Natural killer cell (primary cell): ENCODE data around the gene KIAA1958. TPM values are rescaled to one million over a fixed set of nuclear protein-coding genes. Genes with fewer than 3 reads are reported as not detected.

Experiments used
- ATAC-seq, 3 donors: fragments of 150-1000 bp in 2 of 3; fragments of 200-7000 bp in 1 of 3; cut with Tn5 transposase; 1 replicate in 1 of 3; 2 replicates in 2 of 3; pipeline ENCODE4 v1.10.0; 2021; ENCODE audit warnings: mild to moderate bottlenecking in 2 of 3, moderate library complexity in 2 of 3
- DNase-seq, 2 donors: peaks; one replicate each; pipeline versions ENCODE4 v3.0.0 to v3.0.0-alpha.2; 2013 to 2021; ENCODE audit warnings: mixed read lengths in 1 of 2
- H3K27ac ChIP-seq: one replicate; pipeline ENCODE4 v1.5.1; 2013; ENCODE audit warnings: mild to moderate bottlenecking, low read length
- H3K27me3 ChIP-seq: one replicate; pipeline ENCODE4 v1.6.1; 2013; ENCODE audit warnings: low read length; ENCODE audit not compliant: control insufficient read depth, insufficient read depth
- H3K36me3 ChIP-seq: one replicate; pipeline ENCODE4 v1.6.1; 2013; ENCODE audit warnings: low read length; ENCODE audit not compliant: control insufficient read depth, insufficient read depth
- H3K4me1 ChIP-seq: one replicate; pipeline ENCODE4 v1.6.1; 2013; ENCODE audit warnings: low read length; ENCODE audit not compliant: control insufficient read depth, insufficient read depth
- H3K4me3 ChIP-seq: one replicate; pipeline ENCODE4 v1.5.1; 2013; ENCODE audit warnings: low read length
- H3K9me3 ChIP-seq: one replicate; pipeline ENCODE4 v1.6.1; 2013; ENCODE audit warnings: low read length; ENCODE audit not compliant: control insufficient read depth, insufficient read depth
- H3K27ac Mint-ChIP-seq, 2 donors: one replicate each; pipeline ENCODE4 v1.8.0; 2022; ENCODE audit warnings: mild to moderate bottlenecking in 2 of 2, mixed read lengths in 2 of 2, moderate library complexity in 1 of 2
- H3K27me3 Mint-ChIP-seq, 2 donors: one replicate each; pipeline ENCODE4 v1.8.0; 2022; ENCODE audit warnings: low read depth in 2 of 2, mixed read lengths in 2 of 2
- H3K36me3 Mint-ChIP-seq: one replicate; pipeline ENCODE4 v1.8.0; 2022; ENCODE audit warnings: mixed read lengths
- H3K4me1 Mint-ChIP-seq, 2 donors: one replicate each; pipeline ENCODE4 v1.8.0; 2022; ENCODE audit warnings: mixed read lengths in 2 of 2
- H3K4me3 Mint-ChIP-seq: one replicate; pipeline ENCODE4 v1.8.0; 2022; ENCODE audit warnings: mild to moderate bottlenecking, moderate library complexity, mixed read lengths
- H3K9me3 Mint-ChIP-seq, 2 donors: one replicate each; pipeline ENCODE4 v1.8.0; 2022; ENCODE audit warnings: mixed read lengths in 2 of 2
- WGBS: methylation state at CpG from one replicate; pipeline ENCODE4 v1.1.7; 2013; ENCODE audit warnings: missing lambda C conversion rate; ENCODE audit not compliant: insufficient coverage; 5-methylcytosine and 5-hydroxymethylcytosine counted together
- intact Hi-C: fragments of 100-400 bp; cut with micrococcal nuclease; formaldehyde crosslinking; loops from one replicate; pipeline ENCODE4 v1.14.2; 2022
- total RNA-seq, 4 donors: library from RNA; stranded (reverse); fragments of 120-200 nt in 1 of 4; gene quantifications; one replicate each; pipeline versions ENCODE4 v1.2.3 to v1.2.4, GENCODE V29; 2013 to 2022
- TF ChIP-seq, protein P1 (sequence below): fragments of 200-600 bp; IDR thresholded peaks from one replicate; pipeline ENCODE4 v1.8.0; 2022; ENCODE audit warnings: antibody characterized with exemption

KIAA1958 gene
- total RNA-seq, 3 donors from 2014 or later (not counting 1 experiment from before 2014, with no cell fraction given), result 5.4 to 6.1 (median 5.5) TPM

DNA sequence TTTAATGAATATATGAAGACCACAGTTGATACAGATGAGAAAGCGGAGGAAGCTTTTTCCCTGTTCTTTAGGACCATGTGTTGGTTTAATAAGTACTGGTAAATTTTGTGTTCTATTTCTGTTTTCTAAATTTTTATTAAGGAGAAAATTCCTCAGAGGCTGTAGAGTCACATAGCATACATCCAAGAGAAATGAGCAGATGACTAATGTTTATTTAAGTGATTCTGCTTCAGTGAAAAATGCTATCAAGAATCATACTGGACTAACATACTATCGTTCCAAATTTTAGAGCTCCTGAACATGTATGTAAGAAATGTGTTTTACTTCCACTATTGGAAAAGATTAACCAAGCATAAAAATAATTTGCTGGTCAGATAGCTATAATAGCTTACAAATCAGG is 115.0 kb downstream of the KIAA1958 start:
- no peak overlapping the region for H3K27ac ChIP-seq
- H3K4me3 Mint-ChIP-seq, result no peak overlapping the region
- H3K36me3 ChIP-seq, result no peaks in the 10 kb centered on the region
- H3K4me1 Mint-ChIP-seq, result no peaks in the 10 kb centered on the region
- H3K4me1 ChIP-seq, result no peaks in the 10 kb centered on the region
- H3K9me3 Mint-ChIP-seq, result no peaks in the 10 kb centered on the region
- H3K9me3 ChIP-seq, result no peaks in the 10 kb centered on the region
- H3K27me3 ChIP-seq, result no peaks in the 10 kb centered on the region
- intact Hi-C loops, result no loop called here
- H3K27me3 Mint-ChIP-seq, result no peaks in the 10 kb centered on the region
- H3K36me3 Mint-ChIP-seq, result no peaks in the 10 kb centered on the region
- no peak for DNase-seq
- H3K27ac Mint-ChIP-seq, result no peak overlapping the region
- no peak overlapping the region for H3K4me3 ChIP-seq
- 89% methylated on average over 1 of the region's 2 CpGs for WGBS
- no peak for ATAC-seq
- TF ChIP-seq, protein P1, sequence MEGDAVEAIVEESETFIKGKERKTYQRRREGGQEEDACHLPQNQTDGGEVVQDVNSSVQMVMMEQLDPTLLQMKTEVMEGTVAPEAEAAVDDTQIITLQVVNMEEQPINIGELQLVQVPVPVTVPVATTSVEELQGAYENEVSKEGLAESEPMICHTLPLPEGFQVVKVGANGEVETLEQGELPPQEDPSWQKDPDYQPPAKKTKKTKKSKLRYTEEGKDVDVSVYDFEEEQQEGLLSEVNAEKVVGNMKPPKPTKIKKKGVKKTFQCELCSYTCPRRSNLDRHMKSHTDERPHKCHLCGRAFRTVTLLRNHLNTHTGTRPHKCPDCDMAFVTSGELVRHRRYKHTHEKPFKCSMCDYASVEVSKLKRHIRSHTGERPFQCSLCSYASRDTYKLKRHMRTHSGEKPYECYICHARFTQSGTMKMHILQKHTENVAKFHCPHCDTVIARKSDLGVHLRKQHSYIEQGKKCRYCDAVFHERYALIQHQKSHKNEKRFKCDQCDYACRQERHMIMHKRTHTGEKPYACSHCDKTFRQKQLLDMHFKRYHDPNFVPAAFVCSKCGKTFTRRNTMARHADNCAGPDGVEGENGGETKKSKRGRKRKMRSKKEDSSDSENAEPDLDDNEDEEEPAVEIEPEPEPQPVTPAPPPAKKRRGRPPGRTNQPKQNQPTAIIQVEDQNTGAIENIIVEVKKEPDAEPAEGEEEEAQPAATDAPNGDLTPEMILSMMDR, result no peak

DNA sequence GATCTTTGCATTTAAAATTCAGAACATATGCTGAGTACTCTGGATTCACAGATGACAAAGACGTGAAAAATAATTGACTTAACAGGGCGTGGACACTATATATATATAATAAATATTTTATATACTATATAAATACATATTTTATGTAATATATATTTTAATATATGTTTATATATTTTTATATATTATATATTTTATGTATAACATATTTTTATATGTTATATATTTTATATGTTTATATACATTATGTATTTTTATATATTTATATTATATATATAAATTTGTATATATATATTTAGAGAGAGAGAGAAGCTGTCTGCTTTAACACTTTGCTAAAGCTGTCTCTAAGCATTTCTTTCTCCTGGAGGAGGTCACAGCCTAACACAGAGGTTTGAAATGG is 118.2 kb downstream of the KIAA1958 start:
- no peaks in the 10 kb centered on the region for H3K9me3 Mint-ChIP-seq
- no peaks in the 10 kb centered on the region for H3K4me1 Mint-ChIP-seq
- TF ChIP-seq, protein P1, result no peak
- Histone ChIP-seq H3K27ac (no peak overlapping the region), H3K36me3 (no peaks in the 10 kb centered on the region), H3K27me3 (no peaks in the 10 kb centered on the region), H3K4me3 (no peak overlapping the region), H3K9me3 (no peaks in the 10 kb centered on the region), H3K4me1 (no peaks in the 10 kb centered on the region)
- H3K27ac Mint-ChIP-seq, result no peak overlapping the region
- no peaks in the 10 kb centered on the region for H3K27me3 Mint-ChIP-seq
- ATAC-seq, result no peak
- no peak for DNase-seq
- H3K36me3 Mint-ChIP-seq, result no peaks in the 10 kb centered on the region
- no CpG with 5 or more reads among the region's 2 CpGs for WGBS
- H3K4me3 Mint-ChIP-seq, result no peak overlapping the region
- intact Hi-C loops, result no loop called here

DNA sequence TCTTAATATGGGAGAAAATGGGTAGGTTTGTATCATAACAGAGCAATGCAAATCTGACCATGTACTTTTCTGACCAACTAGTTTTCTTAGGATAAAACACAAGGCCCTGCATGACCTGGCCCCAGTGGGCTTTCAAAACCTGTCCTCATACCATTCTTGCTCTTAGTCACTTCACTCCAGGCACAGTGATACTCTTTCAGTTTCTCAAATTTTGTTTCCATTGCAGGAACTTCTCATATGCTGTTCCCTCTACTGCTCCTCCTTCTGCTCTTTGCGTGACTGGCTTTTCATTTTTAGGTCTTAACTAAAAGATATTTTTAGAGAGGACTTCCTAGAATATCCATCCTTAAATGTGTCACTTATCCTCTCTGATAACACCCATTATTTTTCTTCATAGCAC is 118.9 kb downstream of the KIAA1958 start:
- Histone ChIP-seq H3K4me3 (no peak overlapping the region), H3K36me3 (no peaks in the 10 kb centered on the region), H3K9me3 (no peaks in the 10 kb centered on the region), H3K4me1 (no peaks in the 10 kb centered on the region), H3K27ac (no peak overlapping the region), H3K27me3 (no peaks in the 10 kb centered on the region)
- no peak for DNase-seq
- H3K27me3 Mint-ChIP-seq, result no peaks in the 10 kb centered on the region
- no peaks in the 10 kb centered on the region for H3K9me3 Mint-ChIP-seq
- no peak overlapping the region for H3K27ac Mint-ChIP-seq
- TF ChIP-seq, protein P1, result no peak
- 86% methylated on average over 1 of the region's 1 CpG for WGBS
- H3K36me3 Mint-ChIP-seq, result no peaks in the 10 kb centered on the region
- intact Hi-C loops, result no loop called here
- no peaks in the 10 kb centered on the region for H3K4me1 Mint-ChIP-seq
- H3K4me3 Mint-ChIP-seq, result no peak overlapping the region
- ATAC-seq, result no peak

DNA sequence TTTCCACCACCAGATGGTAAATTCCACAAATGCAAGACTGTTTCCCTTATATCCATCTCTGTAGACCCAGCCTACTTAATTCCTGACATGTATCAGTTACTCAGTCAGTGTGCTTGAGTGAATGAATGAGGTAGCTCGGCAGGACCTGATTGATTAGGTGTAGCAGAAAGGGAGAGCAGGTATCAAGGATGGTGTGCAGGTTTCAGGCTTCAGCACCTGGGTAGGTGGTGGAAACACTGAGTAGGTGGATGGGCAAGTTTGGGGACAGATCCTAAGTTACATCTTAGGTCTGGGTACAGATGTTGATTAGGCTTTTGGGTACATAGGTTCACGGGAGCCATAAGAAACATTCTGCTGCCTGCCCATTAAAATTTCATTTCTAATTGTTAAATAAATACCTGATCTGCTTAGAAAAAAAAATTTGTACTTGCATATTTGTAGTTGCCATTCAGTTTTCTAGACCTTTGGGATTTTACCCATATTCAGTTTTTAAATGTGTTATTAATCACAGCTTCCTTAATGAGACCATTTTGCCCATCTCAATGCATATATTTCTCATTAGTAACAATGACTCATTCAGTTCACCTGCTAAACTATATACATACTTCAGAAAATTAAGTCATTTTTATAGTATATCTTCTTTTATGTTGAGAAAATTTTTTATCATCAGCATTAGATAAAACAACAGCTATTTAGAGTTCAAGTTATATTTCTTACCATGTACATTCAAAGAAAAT is 119.5 kb downstream of the KIAA1958 start:
- no peak for ATAC-seq
- Mint-ChIP-seq H3K4me3 (no peak overlapping the region), H3K27ac (no peak overlapping the region), H3K9me3 (no peaks in the 10 kb centered on the region), H3K36me3 (no peaks in the 10 kb centered on the region), H3K27me3 (no peaks in the 10 kb centered on the region), H3K4me1 (no peaks in the 10 kb centered on the region)
- Histone ChIP-seq H3K27ac (no peak overlapping the region), H3K9me3 (no peaks in the 10 kb centered on the region), H3K36me3 (no peaks in the 10 kb centered on the region), H3K27me3 (no peaks in the 10 kb centered on the region), H3K4me1 (no peaks in the 10 kb centered on the region), H3K4me3 (no peak overlapping the region)
- DNase-seq, result no peak
- intact Hi-C loops, result no loop called here
- TF ChIP-seq, protein P1, result no peak
- WGBS, result 82% methylated on average over 2 of the region's 2 CpGs
